Stomach (tissue), 4 donors: ENCODE results near the gene ZNF615.

Experiments used
- POLR2A ChIP-seq, 4 donors: fragments of 450-650 bp; IDR thresholded peaks; one replicate each; pipeline ENCODE4 v1.6.1; 2016; ENCODE audit warnings: antibody characterized with exemption in 4 of 4, control low read depth in 2 of 4, mild to moderate bottlenecking in 1 of 4, moderate library complexity in 1 of 4
- TF ChIP-seq, protein P1 (sequence below), 7 experiments: fragments of 450-650 bp in 4 of 7; fragments of 200-600 bp in 3 of 7; sonication (generic) in 3 of 7; IDR thresholded peaks; one replicate each; pipeline ENCODE4 v1.5.1; 2016 to 2019; ENCODE audit warnings: antibody characterized with exemption in 7 of 7, control low read depth in 2 of 7, mild to moderate bottlenecking in 1 of 7

- TF ChIP-seq POLR2A (IDR thresholded peaks at IDR 0.05): no peak
- TF ChIP-seq, protein P1, sequence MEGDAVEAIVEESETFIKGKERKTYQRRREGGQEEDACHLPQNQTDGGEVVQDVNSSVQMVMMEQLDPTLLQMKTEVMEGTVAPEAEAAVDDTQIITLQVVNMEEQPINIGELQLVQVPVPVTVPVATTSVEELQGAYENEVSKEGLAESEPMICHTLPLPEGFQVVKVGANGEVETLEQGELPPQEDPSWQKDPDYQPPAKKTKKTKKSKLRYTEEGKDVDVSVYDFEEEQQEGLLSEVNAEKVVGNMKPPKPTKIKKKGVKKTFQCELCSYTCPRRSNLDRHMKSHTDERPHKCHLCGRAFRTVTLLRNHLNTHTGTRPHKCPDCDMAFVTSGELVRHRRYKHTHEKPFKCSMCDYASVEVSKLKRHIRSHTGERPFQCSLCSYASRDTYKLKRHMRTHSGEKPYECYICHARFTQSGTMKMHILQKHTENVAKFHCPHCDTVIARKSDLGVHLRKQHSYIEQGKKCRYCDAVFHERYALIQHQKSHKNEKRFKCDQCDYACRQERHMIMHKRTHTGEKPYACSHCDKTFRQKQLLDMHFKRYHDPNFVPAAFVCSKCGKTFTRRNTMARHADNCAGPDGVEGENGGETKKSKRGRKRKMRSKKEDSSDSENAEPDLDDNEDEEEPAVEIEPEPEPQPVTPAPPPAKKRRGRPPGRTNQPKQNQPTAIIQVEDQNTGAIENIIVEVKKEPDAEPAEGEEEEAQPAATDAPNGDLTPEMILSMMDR (IDR thresholded peaks at IDR 0.05): no peak
These were observed 14.6 kb downstream of the ZNF615 start for GRCh38 chr19:51993422-51993821.
